ENCODE data around the gene OR9K2.
A peak's percentile ranks its signal among the peaks of the same experiment; 100 is the strongest.
"Not testable (repeated sequence)": the region's sequence is repeated elsewhere in the genome, so short reads cannot be mapped to it uniquely, and the experiment has no call there.

The OR9K2 gene, protein sequence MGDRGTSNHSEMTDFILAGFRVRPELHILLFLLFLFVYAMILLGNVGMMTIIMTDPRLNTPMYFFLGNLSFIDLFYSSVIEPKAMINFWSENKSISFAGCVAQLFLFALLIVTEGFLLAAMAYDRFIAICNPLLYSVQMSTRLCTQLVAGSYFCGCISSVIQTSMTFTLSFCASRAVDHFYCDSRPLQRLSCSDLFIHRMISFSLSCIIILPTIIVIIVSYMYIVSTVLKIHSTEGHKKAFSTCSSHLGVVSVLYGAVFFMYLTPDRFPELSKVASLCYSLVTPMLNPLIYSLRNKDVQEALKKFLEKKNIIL

DNA sequence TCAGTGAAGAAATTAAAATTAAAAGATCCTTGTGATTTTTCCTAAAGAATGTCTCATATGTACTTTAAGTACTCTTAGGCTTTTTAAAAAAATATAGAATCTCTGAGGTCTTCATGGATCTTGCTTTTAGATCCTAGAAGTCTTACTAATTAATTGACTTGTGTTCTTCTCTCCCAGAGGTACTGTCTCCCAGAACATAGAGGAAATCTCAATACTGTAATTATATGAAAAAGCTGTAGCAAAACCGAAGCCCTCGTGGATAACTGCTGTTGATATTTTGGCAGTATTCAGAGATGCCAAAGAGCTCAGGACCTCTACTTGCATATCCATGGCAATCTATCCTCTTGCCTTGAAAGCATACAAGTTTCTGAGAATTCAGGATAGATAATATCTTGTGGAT is at the start of gene OR9K2:
Gene OR9K2, plus strand, starts transcription at position 301 of the 400 bp plus-strand sequence. CDS start 3,429 bp downstream, outside the sequence.
- Histone ChIP-seq H3K27me3 (ENCODE audit: low read depth) (no peaks in the 10 kb centered on the region), H3K4me3 (no peak within 1 kb of the TSS), H3K36me3 (replicated peaks) (no peaks in the 10 kb centered on the region), H3K9me3 (no peaks in the 10 kb centered on the region), H3K4me1 (no peaks in the 10 kb centered on the region)
- in situ Hi-C loops (cut with MboI; ENCODE audit: low sequenced_read_pairs) = no loop called here
- no peak for DNase-seq (ENCODE audit: low spot score in 2 of 2)

DNA sequence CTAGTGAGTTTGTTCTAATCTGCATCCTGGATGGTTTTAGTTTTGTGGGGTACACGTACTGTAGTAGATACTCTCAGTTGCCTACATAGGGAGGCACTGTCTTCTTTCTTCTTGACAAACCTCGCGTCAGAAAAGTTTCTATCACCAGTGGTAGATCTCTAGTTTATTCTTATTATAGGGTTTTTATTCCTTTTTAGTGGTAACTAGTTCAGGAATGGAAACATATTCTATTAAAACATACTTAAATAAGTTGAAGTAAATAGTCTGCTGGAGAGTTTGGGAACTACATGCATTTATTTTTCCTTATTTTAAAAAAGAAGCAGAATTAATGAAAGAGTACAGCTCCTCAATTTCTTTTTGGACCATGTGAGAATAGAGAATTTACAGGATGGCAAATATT is 33.6 kb upstream of the OR9K2 start:
- no peaks in the 10 kb centered on the region for H3K36me3 ChIP-seq (replicated peaks)
- peaks cover 9% of the 10 kb centered on the region for H3K27me3 ChIP-seq (ENCODE audit: low read depth)
- H3K4me1 ChIP-seq = no peaks in the 10 kb centered on the region
- H3K4me3 ChIP-seq = no peak overlapping the region
- DNase-seq (ENCODE audit: low spot score in 2 of 2) = no peak
- in situ Hi-C loops (cut with MboI; ENCODE audit: low sequenced_read_pairs) = no loop called here
- H3K9me3 ChIP-seq = no peaks in the 10 kb centered on the region

DNA sequence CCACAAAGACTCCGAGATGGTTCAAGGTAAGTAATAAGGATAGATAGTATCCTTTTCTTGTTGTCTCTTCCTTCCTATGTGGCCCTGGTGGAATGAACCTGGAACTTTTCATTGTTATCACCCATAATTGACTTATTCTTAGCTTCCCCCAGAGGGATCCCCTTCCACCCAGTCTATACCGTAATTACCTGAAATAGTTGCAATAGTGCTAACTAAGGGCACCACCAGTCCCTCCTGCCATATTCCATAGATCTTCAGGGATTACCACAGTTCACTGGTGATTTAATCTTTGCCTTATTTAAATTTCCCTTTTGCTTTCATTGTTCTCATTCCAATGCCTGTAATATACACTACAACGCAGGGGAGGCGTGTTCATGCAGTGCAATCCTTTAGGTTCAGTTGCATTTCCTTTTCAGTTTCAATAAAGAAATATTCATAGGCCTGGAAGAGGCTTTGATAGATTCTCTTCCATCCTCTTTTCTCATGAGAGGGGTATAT is 13.8 kb upstream of the OR9K2 start:
- in situ Hi-C loops (cut with MboI; ENCODE audit: low sequenced_read_pairs) = no loop called here
- Histone ChIP-seq H3K36me3 (replicated peaks) (no peaks in the 10 kb centered on the region), H3K9me3 (no peaks in the 10 kb centered on the region), H3K27me3 (ENCODE audit: low read depth) (no peaks in the 10 kb centered on the region), H3K4me1 (peaks cover 4% of the 10 kb centered on the region), H3K4me3 (no peak overlapping the region)
- peak; percentile 42 to 79 for DNase-seq (ENCODE audit: low spot score in 2 of 2)

DNA sequence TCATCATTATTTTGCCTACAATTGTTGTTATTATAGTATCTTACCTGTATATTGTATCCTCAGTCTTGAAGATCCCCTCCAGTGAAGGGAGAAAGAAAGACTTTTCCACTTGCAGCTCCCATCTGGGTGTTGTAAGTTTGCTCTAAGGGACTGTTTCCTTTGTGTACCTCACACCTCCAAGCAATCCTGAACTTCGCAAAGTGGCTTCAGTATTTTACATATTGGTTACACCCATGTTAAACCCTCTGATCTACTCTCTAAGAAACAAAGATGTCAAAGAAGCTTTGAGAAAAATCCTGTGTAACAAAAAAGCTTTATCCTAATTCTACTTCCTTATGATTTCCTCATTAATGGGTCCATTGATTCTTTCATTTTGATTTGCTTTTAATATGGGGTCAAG is 10.1 kb upstream of the OR9K2 start:
- H3K27me3 ChIP-seq (ENCODE audit: low read depth) = no peaks in the 10 kb centered on the region
- in situ Hi-C loops (cut with MboI; ENCODE audit: low sequenced_read_pairs) = no loop called here
- peaks cover 4% of the 10 kb centered on the region for H3K4me1 ChIP-seq
- H3K4me3 ChIP-seq = no peak overlapping the region
- DNase-seq (ENCODE audit: low spot score in 2 of 2) = no peak
- H3K9me3 ChIP-seq = no peaks in the 10 kb centered on the region
- H3K36me3 ChIP-seq (replicated peaks) = no peaks in the 10 kb centered on the region

DNA sequence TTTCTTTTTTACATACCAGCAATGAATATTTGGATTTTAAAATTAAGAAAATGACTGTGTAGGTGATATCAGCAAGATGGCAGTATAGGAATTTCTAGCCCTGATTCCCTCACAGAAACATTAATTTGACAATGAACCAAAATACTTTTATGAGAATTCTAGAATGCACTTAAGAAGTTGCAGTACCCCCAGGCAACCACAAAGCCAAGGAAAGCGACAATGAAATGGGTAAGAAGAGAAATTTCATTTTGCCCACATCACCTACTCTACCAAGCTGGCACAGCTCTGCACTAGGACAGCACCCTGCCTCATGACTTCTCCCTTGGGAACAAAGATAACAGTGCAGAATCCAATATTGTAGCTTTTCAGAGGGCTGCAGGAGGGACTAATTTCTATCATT is 6.6 kb downstream of the OR9K2 start:
- Histone ChIP-seq H3K36me3 (replicated peaks) (no peaks in the 10 kb centered on the region), H3K4me1 (no peaks in the 10 kb centered on the region), H3K27me3 (ENCODE audit: low read depth) (no peaks in the 10 kb centered on the region), H3K4me3 (no peak overlapping the region), H3K9me3 (no peaks in the 10 kb centered on the region)
- DNase-seq (ENCODE audit: low spot score in 2 of 2) = no peak
- in situ Hi-C loops (cut with MboI; ENCODE audit: low sequenced_read_pairs) = no loop called here

DNA sequence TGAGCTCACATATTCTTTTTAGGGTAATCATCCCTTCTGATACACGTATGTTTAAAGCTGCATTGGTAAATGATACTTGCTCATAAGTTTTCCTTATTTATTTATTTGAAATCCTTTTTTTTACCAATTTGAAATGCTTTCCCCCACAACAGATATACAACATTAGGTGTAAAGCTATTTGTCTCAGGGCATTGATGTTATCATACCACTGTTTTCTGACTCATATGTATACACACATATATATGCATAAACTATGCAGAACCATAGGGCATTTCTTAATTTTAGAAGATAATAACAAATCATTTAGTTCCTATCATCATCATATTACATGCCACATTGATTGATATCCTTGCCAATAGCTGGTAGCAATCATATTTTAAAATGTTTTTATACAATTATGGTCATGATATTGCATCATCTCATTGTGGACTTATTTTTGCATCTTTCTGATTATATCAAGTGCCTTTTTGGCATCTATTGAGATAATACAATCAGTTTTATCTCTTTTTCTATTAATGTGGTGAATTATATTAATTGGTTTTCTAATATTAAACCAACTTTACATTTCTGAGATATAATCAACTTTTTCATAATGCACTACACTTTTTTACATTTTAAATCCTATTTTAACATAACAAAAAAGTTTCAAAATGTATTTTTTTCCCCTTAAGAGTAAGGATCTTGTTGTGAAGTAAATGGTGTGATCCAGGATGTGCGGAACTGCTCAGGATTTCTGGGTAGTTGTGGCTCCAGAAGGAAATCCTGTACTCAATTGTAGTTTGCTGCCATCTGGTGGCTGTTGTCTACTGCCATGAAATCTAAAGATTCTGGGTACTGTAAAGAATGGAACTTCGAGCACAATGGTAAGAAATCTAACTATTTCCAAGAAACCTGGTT is 16.7 kb downstream of the OR9K2 start:
- Histone ChIP-seq H3K36me3 (replicated peaks) (no peaks in the 10 kb centered on the region), H3K4me1 (no peaks in the 10 kb centered on the region), H3K4me3 (no peak overlapping the region), H3K9me3 (no peaks in the 10 kb centered on the region), H3K27me3 (ENCODE audit: low read depth) (no peaks in the 10 kb centered on the region)
- peak; percentile 51 to 71 for DNase-seq (ENCODE audit: low spot score in 2 of 2)
- in situ Hi-C loops (cut with MboI; ENCODE audit: low sequenced_read_pairs) = loop anchor here (10.0 kb wide), 1 partner anchor 148 kb away; no protein-coding TSS in a partner anchor

DNA sequence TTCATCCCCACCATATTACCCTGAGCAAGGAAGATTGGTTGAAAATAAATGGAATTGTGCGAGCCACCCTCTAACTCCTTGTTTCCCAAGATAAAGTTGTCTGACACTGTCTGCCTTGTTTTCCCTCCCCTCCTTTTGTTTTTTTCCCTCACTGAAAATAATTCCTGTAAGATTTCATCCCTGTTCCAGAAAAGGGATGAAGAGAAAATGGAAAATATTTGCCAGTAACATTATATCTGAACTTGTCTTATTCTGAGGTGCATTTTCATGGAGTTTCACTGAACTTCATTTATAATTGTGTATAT is 17.3 kb downstream of the OR9K2 start:
- DNase-seq (ENCODE audit: low spot score in 2 of 2) = no peak
- Histone ChIP-seq H3K27me3 (ENCODE audit: low read depth) (peaks cover 5% of the 10 kb centered on the region; the same call in 1 of the 2 replicates), H3K9me3 (no peaks in the 10 kb centered on the region), H3K4me3 (no peak overlapping the region), H3K36me3 (replicated peaks) (no peaks in the 10 kb centered on the region), H3K4me1 (no peaks in the 10 kb centered on the region)
- in situ Hi-C loops (cut with MboI; ENCODE audit: low sequenced_read_pairs) = loop anchor here (10.0 kb wide), 1 partner anchor 149 kb away; no protein-coding TSS in a partner anchor

DNA sequence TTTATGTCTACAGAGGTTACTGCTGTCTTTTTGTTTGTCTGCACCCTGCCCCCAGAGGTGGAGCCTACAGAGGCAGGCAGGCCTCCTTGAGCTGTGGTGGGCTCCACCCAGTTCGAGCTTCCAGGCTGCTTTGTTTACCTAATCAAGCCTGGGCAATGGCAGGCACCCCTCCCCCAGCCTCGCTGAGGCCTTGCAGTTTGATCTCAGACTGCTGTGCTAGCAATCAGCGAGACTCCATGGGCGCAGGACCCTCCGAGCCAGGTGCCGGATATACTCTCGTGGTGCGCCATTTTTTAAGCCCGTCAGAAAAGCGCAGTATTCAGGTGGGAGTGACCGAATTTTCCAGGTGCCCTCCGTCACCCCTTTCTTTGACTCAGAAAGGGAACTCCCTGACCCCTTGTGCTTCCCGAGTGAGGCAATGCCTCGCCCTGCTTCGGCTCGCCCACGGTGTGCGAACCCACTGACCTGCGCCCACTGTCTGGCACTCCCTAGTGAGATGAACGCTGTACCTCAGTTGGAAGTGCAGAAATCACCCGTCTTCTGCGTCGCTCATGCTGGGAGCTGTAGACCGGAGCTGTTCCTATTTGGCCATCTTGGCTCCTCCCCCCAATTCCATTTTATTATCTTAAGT is 40.9 kb downstream of the OR9K2 start:
- DNase-seq (ENCODE audit: low spot score in 2 of 2); H3K4me3 ChIP-seq; H3K27me3 ChIP-seq (ENCODE audit: low read depth); H3K36me3 ChIP-seq (replicated peaks); H3K9me3 ChIP-seq; H3K4me1 ChIP-seq; in situ Hi-C loops (cut with MboI; ENCODE audit: low sequenced_read_pairs): not testable (repeated sequence)

DNA sequence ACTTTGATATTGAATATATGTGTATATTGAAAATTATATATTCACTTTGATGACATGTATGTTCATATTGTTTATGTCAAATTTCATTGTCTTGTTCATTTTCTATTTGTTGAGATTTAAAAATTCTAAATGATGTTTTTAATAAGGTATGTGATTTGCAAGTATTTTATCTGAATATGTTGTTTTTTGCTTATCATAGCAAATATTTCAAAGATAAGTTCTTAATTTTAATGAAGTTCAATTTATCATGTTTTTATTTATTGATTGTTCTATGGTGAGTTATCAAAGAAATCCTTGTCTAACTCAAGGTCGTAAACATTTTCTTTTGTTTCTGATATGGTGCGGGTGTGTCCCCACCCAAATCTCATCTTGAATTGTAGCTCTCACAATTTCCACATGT is 45.2 kb downstream of the OR9K2 start:
- Histone ChIP-seq H3K27me3 (ENCODE audit: low read depth) (no peaks in the 10 kb centered on the region), H3K4me1 (no peaks in the 10 kb centered on the region), H3K4me3 (no peak overlapping the region), H3K9me3 (no peaks in the 10 kb centered on the region), H3K36me3 (replicated peaks) (no peaks in the 10 kb centered on the region)
- in situ Hi-C loops (cut with MboI; ENCODE audit: low sequenced_read_pairs) = no loop called here
- no peak for DNase-seq (ENCODE audit: low spot score in 2 of 2)

DNA sequence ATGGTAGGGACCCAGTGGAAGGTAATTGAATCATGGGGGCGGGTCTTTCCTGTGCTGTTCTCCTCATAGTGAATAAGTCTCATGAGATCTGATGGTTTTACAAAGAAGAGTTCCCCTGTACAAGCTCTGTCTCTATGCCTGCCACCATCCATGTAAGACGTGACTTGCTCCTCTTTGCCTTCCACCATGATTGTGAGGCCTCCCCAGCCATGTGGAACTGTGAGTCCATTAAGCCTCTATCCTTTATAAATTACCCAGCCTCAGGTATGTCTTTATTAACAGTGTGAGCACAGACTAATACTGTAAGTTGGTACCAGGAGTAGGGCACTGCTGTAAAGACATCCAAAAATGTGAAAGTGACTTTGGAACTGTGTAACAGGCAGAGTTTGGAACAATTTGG is 45.6 kb downstream of the OR9K2 start:
- H3K4me3 ChIP-seq; H3K36me3 ChIP-seq (replicated peaks); in situ Hi-C loops (cut with MboI; ENCODE audit: low sequenced_read_pairs); H3K9me3 ChIP-seq; H3K27me3 ChIP-seq (ENCODE audit: low read depth); H3K4me1 ChIP-seq; DNase-seq (ENCODE audit: low spot score in 2 of 2): not testable (repeated sequence)

DNA sequence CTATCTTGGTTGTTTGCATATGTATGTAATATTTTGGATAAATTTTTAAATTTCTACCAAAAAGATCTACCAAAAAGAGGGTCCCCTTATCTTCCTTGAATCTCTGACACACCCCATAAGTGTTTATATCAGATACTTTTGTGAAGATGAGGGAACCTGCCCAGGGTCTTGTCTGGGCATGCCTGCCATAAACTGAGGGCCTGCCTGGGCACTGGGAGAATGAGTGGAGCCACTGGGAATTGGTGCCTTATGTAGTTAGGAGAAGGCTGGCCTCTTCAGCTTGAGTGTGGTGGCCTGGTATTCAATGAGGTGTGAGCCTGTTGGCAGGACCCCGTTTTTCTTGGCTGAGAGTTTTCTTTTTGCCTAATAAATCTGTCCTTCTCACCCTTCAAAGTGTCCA is 46.5 kb downstream of the OR9K2 start:
- in situ Hi-C loops (cut with MboI; ENCODE audit: low sequenced_read_pairs) = no loop called here
- Histone ChIP-seq H3K4me3 (no peak overlapping the region), H3K4me1 (no peaks in the 10 kb centered on the region), H3K36me3 (replicated peaks) (no peaks in the 10 kb centered on the region), H3K27me3 (ENCODE audit: low read depth) (no peaks in the 10 kb centered on the region), H3K9me3 (no peaks in the 10 kb centered on the region)
- no peak for DNase-seq (ENCODE audit: low spot score in 2 of 2)

DNA sequence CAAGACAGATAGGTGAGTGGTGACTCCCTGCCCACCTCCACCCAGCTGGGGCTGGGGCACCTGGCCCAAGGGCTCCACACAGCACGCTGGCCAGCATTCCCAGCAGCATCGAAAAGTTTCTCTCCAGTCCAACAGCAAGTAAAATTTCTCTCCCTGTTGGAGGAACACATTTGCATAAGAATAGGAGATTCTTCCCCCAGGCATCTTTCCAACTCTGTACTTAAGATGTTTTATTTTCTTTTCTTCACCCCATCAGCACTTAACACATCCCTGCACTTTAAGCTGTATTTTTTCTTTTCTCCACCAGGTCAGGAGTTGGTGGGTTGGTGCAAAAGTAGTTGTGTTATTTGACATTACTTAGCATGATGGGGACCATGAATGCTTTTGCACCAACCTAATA is 47.2 kb downstream of the OR9K2 start:
- Histone ChIP-seq H3K4me1 (no peaks in the 10 kb centered on the region), H3K9me3 (no peaks in the 10 kb centered on the region), H3K27me3 (ENCODE audit: low read depth) (no peaks in the 10 kb centered on the region), H3K4me3 (no peak overlapping the region), H3K36me3 (replicated peaks) (no peaks in the 10 kb centered on the region)
- peak in 1 of 2 experiments; percentile 27 for DNase-seq (ENCODE audit: low spot score in 2 of 2)
- in situ Hi-C loops (cut with MboI; ENCODE audit: low sequenced_read_pairs) = no loop called here

All from HAP-1 (cell line).